ENCODE measurements around the gene FAAP100. TPM values are rescaled to one million over a fixed set of nuclear protein-coding genes. Genes with fewer than 3 reads are reported as not detected.

The FAAP100 gene
- total RNA-seq, 4 donors from 2014 or later: 26.2 to 90.5 (median 37.4) TPM

GRCh38 chr17:81553616-81554181, 1.5 kb upstream of the FAAP100 start:
- no peaks in the 10 kb centered on the region for H3K27me3 ChIP-seq
- H3K4me3 ChIP-seq: peak overlapping the region in 2 of 4 donors; percentile 93 to 100
- H3K9me3 ChIP-seq: no peaks in the 10 kb centered on the region
- H3K27ac ChIP-seq: peak overlapping the region; percentile 87 to 97 (median 94)
- 29% methylated on average over 24 of the region's 24 CpGs; no CpG with 5 or more reads in 1 of the 2 donors for WGBS, 2 donors (ENCODE audit: low coverage in 1 of 2)
- H3K36me3 ChIP-seq: peaks cover 0 to 4% (median under 1%) of the 10 kb centered on the region in 4 donors
- intact Hi-C loops (cut with DNase I; ENCODE audit: low total_unique reads): no loop called here
- peaks cover 14 to 31% (median 27%) of the 10 kb centered on the region in 4 donors for H3K4me1 ChIP-seq
- in situ Hi-C loops (cut with MboI; ENCODE audit: low pct_ligation_motif_present in 1 of 4, low pct_unique_long_range_greater_than_20kb in 1 of 4, low sequenced_read_pairs in 3 of 4): no loop called here
- DNase-seq: peak; percentile 33
- no peak for TF ChIP-seq POLR2AphosphoS5 (IDR thresholded peaks at IDR 0.05)
- TF ChIP-seq POLR2A (IDR thresholded peaks at IDR 0.05): no peak
- TF ChIP-seq EP300 (IDR thresholded peaks at IDR 0.05; ENCODE audit: low read depth): no peak
- no peak for TF ChIP-seq CTCF (IDR thresholded peaks at IDR 0.05)

GRCh38 chr17:81553018-81553615, 964 bp upstream of the FAAP100 start:
- no peaks in the 10 kb centered on the region for H3K36me3 ChIP-seq
- no peaks in the 10 kb centered on the region for H3K9me3 ChIP-seq
- intact Hi-C loops (cut with DNase I; ENCODE audit: low total_unique reads): no loop called here
- TF ChIP-seq POLR2AphosphoS5 (IDR thresholded peaks at IDR 0.05) (peak in 1 of 3 donors; percentile 7), POLR2A (IDR thresholded peaks at IDR 0.05) (no peak)
- peaks cover 14 to 31% (median 27%) of the 10 kb centered on the region in 4 donors for H3K4me1 ChIP-seq
- peak overlapping the region; percentile 88 to 100 (median 92) for H3K4me3 ChIP-seq
- H3K27ac ChIP-seq: peak overlapping the region; percentile 87 to 97 (median 94)
- 4% methylated on average over 19 of the region's 19 CpGs; no CpG with 5 or more reads in 1 of the 2 donors for whole genome bisulfite sequencing, 2 donors (ENCODE audit: low coverage in 1 of 2)
- DNase-seq: peak; percentile 82
- in situ Hi-C loops (cut with MboI; ENCODE audit: low pct_ligation_motif_present in 1 of 4, low pct_unique_long_range_greater_than_20kb in 1 of 4, low sequenced_read_pairs in 3 of 4): no loop called here
- H3K27me3 ChIP-seq: no peaks in the 10 kb centered on the region

- WGBS, 2 donors (ENCODE audit: low coverage in 1 of 2): 2% methylated on average over 45 of the region's 69 CpGs; no CpG with 5 or more reads in 1 of the 2 donors
- in situ Hi-C loops (cut with MboI; ENCODE audit: low pct_ligation_motif_present in 1 of 4, low pct_unique_long_range_greater_than_20kb in 1 of 4, low sequenced_read_pairs in 3 of 4) (no loop called here), intact Hi-C loops (cut with DNase I; ENCODE audit: low total_unique reads) (no loop called here)
- Histone ChIP-seq H3K4me3 (peak overlapping the region; percentile 78 to 100 (median 90)), H3K9me3 (no peaks in the 10 kb centered on the region), H3K27me3 (no peaks in the 10 kb centered on the region), H3K27ac (peak overlapping the region; percentile 87 to 97 (median 94)), H3K36me3 (no peaks in the 10 kb centered on the region), H3K4me1 (peaks cover 14 to 31% (median 24%) of the 10 kb centered on the region in 4 donors)
- DNase-seq: peak; percentile 54
- no peak for TF ChIP-seq POLR2A (IDR thresholded peaks at IDR 0.05)
- TF ChIP-seq POLR2AphosphoS5 (IDR thresholded peaks at IDR 0.05): no peak
- TF ChIP-seq CTCF (IDR thresholded peaks at IDR 0.05): no peak
- no peak for TF ChIP-seq EP300 (IDR thresholded peaks at IDR 0.05; ENCODE audit: low read depth)
These were observed 502 bp downstream of the FAAP100 start for GRCh38 chr17:81551458-81552243.

- peaks cover 14 to 31% (median 20%) of the 10 kb centered on the region in 4 donors for H3K4me1 ChIP-seq
- no peak for DNase-seq
- in situ Hi-C loops (cut with MboI; ENCODE audit: low pct_ligation_motif_present in 1 of 4, low pct_unique_long_range_greater_than_20kb in 1 of 4, low sequenced_read_pairs in 3 of 4): no loop called here
- no peaks in the 10 kb centered on the region for H3K9me3 ChIP-seq
- H3K27ac ChIP-seq: peak overlapping the region in 1 of 4 donors; percentile 96
- peak overlapping the region; percentile 78 to 100 (median 90) for H3K4me3 ChIP-seq
- TF ChIP-seq EP300 (IDR thresholded peaks at IDR 0.05; ENCODE audit: low read depth): no peak
- no peak for TF ChIP-seq CTCF (IDR thresholded peaks at IDR 0.05)
- no peak for TF ChIP-seq POLR2A (IDR thresholded peaks at IDR 0.05)
- no peak for TF ChIP-seq POLR2AphosphoS5 (IDR thresholded peaks at IDR 0.05)
- intact Hi-C loops (cut with DNase I; ENCODE audit: low total_unique reads): no loop called here
- 83% methylated on average over 25 of the region's 27 CpGs; no CpG with 5 or more reads in 1 of the 2 donors for WGBS, 2 donors (ENCODE audit: low coverage in 1 of 2)
- H3K27me3 ChIP-seq: no peaks in the 10 kb centered on the region
- H3K36me3 ChIP-seq: peaks cover 0 to 5% (median 0%) of the 10 kb centered on the region in 4 donors
These were observed 1.2 kb downstream of the FAAP100 start for GRCh38 chr17:81550830-81551457.
